LNCaP clone FGC (cell line): ENCODE data around the gene MED13L.

Experiments used
- DNase-seq: peaks from one replicate; pipeline ENCODE4 v3.0.0-alpha.2; 2011; ENCODE audit warnings: low read depth
- H3K4me3 ChIP-seq: 2 replicates; pipeline ENCODE4 v1.5.1; 2011; ENCODE audit warnings: mild to moderate bottlenecking, low read depth, low read length, control low read depth
- CTCF ChIP-seq: IDR thresholded peaks from 2 replicates; pipeline ENCODE4 v1.5.1; 2012; ENCODE audit warnings: mild to moderate bottlenecking; ENCODE audit not compliant: control insufficient read depth, insufficient read depth; ENCODE audit errors: extremely low read depth

Gene MED13L

GRCh38 chr12:116186482-116187150, 90.9 kb downstream of the MED13L start:
- DNase-seq = no peak
- TF ChIP-seq CTCF = no peak
- H3K4me3 ChIP-seq = no peak overlapping the region

- TF ChIP-seq CTCF = no peak
Observed at GRCh38 chr12:116184763-116185162, 92.7 kb downstream of the MED13L start.

GRCh38 chr12:116183741-116184141, 93.8 kb downstream of the MED13L start:
- H3K4me3 ChIP-seq = no peak overlapping the region
- no peak for TF ChIP-seq CTCF
- no peak for DNase-seq

More at GRCh38 chr12:116184763-116185162, 92.7 kb downstream of the MED13L start:
- H3K4me3 ChIP-seq = no peak overlapping the region
- no peak for DNase-seq

GRCh38 chr12:116182359-116183063, 95.0 kb downstream of the MED13L start:
- DNase-seq = no peak
- no peak overlapping the region for H3K4me3 ChIP-seq
- no peak for TF ChIP-seq CTCF

DNA sequence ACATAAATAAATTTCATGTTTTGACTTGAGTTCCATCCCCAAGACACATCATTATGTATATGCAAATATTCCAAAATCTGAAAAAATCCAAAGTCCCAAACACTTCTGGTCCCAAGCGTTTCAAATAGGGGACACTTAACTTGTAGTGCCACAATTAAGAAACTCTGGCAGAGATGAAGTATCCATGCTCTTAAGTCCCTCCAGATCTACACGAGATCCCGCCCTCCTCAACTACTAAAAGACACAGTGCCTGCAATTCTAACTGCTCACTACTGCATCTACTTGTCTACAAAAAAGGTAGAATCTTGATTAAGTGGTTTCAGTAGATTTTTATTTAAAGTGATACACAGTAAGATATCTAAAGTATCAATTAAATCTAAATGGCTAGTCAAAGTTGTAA, 97.0 kb downstream of the MED13L start:
- DNase-seq = no peak
- H3K4me3 ChIP-seq = no peak overlapping the region
- no peak for TF ChIP-seq CTCF

DNA sequence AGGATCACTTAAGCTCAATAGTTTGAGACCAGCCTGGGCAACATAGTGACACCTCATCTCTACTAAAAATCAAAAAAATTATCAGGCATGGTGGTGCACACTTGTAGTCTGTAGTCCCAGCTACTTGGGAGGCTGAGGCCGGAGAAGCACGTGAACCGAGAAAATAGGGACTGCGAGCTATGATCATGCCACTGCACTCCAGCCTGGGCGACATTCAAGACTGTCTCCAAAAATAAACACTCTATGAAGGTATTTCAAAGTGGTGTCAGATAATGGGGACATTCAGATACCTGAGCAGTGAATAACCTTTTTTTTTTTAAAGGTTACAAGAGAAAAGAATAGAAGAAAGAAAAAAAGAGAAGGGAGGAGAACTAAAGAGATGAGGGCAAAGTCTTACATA, 98.1 kb downstream of the MED13L start:
- no peak for DNase-seq
- TF ChIP-seq CTCF = no peak
- no peak overlapping the region for H3K4me3 ChIP-seq

DNA sequence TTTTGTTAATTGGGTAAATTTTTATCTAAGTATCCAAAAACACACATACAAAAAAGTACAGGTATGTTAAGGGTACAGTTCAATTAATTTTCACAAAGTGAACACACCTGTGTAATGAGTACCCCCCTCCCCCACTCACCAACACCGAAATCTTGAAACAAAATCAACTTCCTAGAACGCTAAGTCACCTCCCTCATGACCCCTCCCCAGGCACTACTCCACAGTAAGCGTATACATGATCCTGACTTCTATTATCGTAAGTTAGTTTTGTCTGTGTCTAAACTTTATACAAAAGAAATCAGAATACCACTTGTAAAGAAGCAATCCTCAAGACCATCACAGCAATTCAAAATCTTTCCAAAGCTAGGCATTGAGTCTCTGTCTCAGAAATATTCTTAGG, 100.5 kb downstream of the MED13L start:
- no peak for TF ChIP-seq CTCF
- no peak overlapping the region for H3K4me3 ChIP-seq
- DNase-seq = no peak
